ENCODE data around the gene NXPH1.

The NXPH1 gene

GRCh38 chr7:8491106-8491505 lies 57.7 kb downstream of the NXPH1 start:
- no peaks in the 10 kb centered on the region for H3K9me3 ChIP-seq (ENCODE audit: insufficient read depth, low read length)
- no peaks in the 10 kb centered on the region for H3K36me3 ChIP-seq (replicated peaks; ENCODE audit: low read depth, low read length)
- H3K4me1 ChIP-seq (ENCODE audit: low read length) = no peaks in the 10 kb centered on the region
- H3K79me2 ChIP-seq (ENCODE audit: low read length) = no peaks in the 10 kb centered on the region
- no peaks in the 10 kb centered on the region for H3K27me3 ChIP-seq (ENCODE audit: low read depth, low read length)
- no peaks in the 10 kb centered on the region for H4K20me1 ChIP-seq (ENCODE audit: insufficient read depth, low read length)
- H3K9ac ChIP-seq (ENCODE audit: low read length) = no peak overlapping the region
- H2AFZ ChIP-seq (ENCODE audit: low read depth, low read length) = no peak overlapping the region
- no peak overlapping the region for H3K4me2 ChIP-seq (ENCODE audit: low read length)
- TF ChIP-seq CTCF (IDR thresholded peaks at IDR 0.05; ENCODE audit: low read depth, low read length) = no peak
- TF ChIP-seq EZH2phosphoT487 (IDR thresholded peaks at IDR 0.05; ENCODE audit: low read depth) = no peak
- no peak overlapping the region for H3K4me3 ChIP-seq (ENCODE audit: low read length)
- H3K27ac ChIP-seq (ENCODE audit: low read length) = no peak overlapping the region

GRCh38 chr7:8491544-8492489 lies 58.4 kb downstream of the NXPH1 start:
- Histone ChIP-seq H3K4me3 (ENCODE audit: low read length) (no peak overlapping the region), H3K9me3 (ENCODE audit: insufficient read depth, low read length) (no peaks in the 10 kb centered on the region), H2AFZ (ENCODE audit: low read depth, low read length) (no peak overlapping the region), H3K9ac (ENCODE audit: low read length) (no peak overlapping the region), H3K4me2 (ENCODE audit: low read length) (no peak overlapping the region), H3K27ac (ENCODE audit: low read length) (no peak overlapping the region), H3K27me3 (ENCODE audit: low read depth, low read length) (no peaks in the 10 kb centered on the region), H3K4me1 (ENCODE audit: low read length) (no peaks in the 10 kb centered on the region), H4K20me1 (ENCODE audit: insufficient read depth, low read length) (no peaks in the 10 kb centered on the region), H3K79me2 (ENCODE audit: low read length) (no peaks in the 10 kb centered on the region), H3K36me3 (replicated peaks; ENCODE audit: low read depth, low read length) (no peaks in the 10 kb centered on the region)
- TF ChIP-seq CTCF (IDR thresholded peaks at IDR 0.05; ENCODE audit: low read depth, low read length) (no peak), EZH2phosphoT487 (IDR thresholded peaks at IDR 0.05; ENCODE audit: low read depth) (no peak)

GRCh38 chr7:8499128-8499527 lies 65.7 kb downstream of the NXPH1 start:
- Histone ChIP-seq H3K27ac (ENCODE audit: low read length) (no peak overlapping the region), H3K36me3 (replicated peaks; ENCODE audit: low read depth, low read length) (no peaks in the 10 kb centered on the region), H3K27me3 (ENCODE audit: low read depth, low read length) (no peaks in the 10 kb centered on the region), H3K9me3 (ENCODE audit: insufficient read depth, low read length) (no peaks in the 10 kb centered on the region), H3K4me3 (ENCODE audit: low read length) (no peak overlapping the region), H3K9ac (ENCODE audit: low read length) (no peak overlapping the region), H3K4me2 (ENCODE audit: low read length) (no peak overlapping the region), H3K4me1 (ENCODE audit: low read length) (no peaks in the 10 kb centered on the region), H4K20me1 (ENCODE audit: insufficient read depth, low read length) (no peaks in the 10 kb centered on the region), H3K79me2 (ENCODE audit: low read length) (no peaks in the 10 kb centered on the region), H2AFZ (ENCODE audit: low read depth, low read length) (no peak overlapping the region)
- TF ChIP-seq EZH2phosphoT487 (IDR thresholded peaks at IDR 0.05; ENCODE audit: low read depth) = no peak
- no peak for TF ChIP-seq CTCF (IDR thresholded peaks at IDR 0.05; ENCODE audit: low read depth, low read length)

- no peaks in the 10 kb centered on the region for H3K27me3 ChIP-seq (ENCODE audit: low read depth, low read length)
- H3K27ac ChIP-seq (ENCODE audit: low read length) = no peak overlapping the region
- H4K20me1 ChIP-seq (ENCODE audit: insufficient read depth, low read length) = no peaks in the 10 kb centered on the region
- no peaks in the 10 kb centered on the region for H3K9me3 ChIP-seq (ENCODE audit: insufficient read depth, low read length)
- no peaks in the 10 kb centered on the region for H3K4me1 ChIP-seq (ENCODE audit: low read length)
- TF ChIP-seq CTCF (IDR thresholded peaks at IDR 0.05; ENCODE audit: low read depth, low read length) = no peak
- TF ChIP-seq EZH2phosphoT487 (IDR thresholded peaks at IDR 0.05; ENCODE audit: low read depth) = no peak
- H3K9ac ChIP-seq (ENCODE audit: low read length) = no peak overlapping the region
- H3K4me2 ChIP-seq (ENCODE audit: low read length) = no peak overlapping the region
- H3K4me3 ChIP-seq (ENCODE audit: low read length) = no peak overlapping the region
- no peaks in the 10 kb centered on the region for H3K79me2 ChIP-seq (ENCODE audit: low read length)
- no peak overlapping the region for H2AFZ ChIP-seq (ENCODE audit: low read depth, low read length)
- H3K36me3 ChIP-seq (replicated peaks; ENCODE audit: low read depth, low read length) = no peaks in the 10 kb centered on the region
Observed at GRCh38 chr7:8500286-8500685, 66.9 kb downstream of the NXPH1 start.

All from OCI-LY3 (cell line).